H9 (cell line): ENCODE data around the gene ZCCHC17. TPM values are rescaled to one million over a fixed set of nuclear protein-coding genes. Genes with fewer than 3 reads are reported as not detected.

Experiments
- DNase-seq: peaks from one replicate; pipeline ENCODE4 v3.0.0-alpha.2; 2017
- H2AFZ ChIP-seq: one replicate; pipeline ENCODE4 v1.6.1; 2013; ENCODE audit warnings: mild to moderate bottlenecking, low read length, control low read depth, moderate library complexity
- H2AK5ac ChIP-seq: 2 replicates; pipeline ENCODE4 v1.6.1; 2013; ENCODE audit warnings: low read length, control low read depth, mixed read lengths; ENCODE audit not compliant: insufficient read length
- H2BK120ac ChIP-seq: one replicate; pipeline ENCODE4 v1.6.1; 2013; ENCODE audit warnings: low read depth, mild to moderate bottlenecking, low read length, control low read depth, inconsistent platforms; ENCODE audit not compliant: poor library complexity, severe bottlenecking
- H2BK12ac ChIP-seq: 2 replicates; pipeline ENCODE4 v1.6.1; 2013; ENCODE audit warnings: low read length, control low read depth, mixed read lengths, low read depth; ENCODE audit not compliant: insufficient read length
- H2BK15ac ChIP-seq: 2 replicates; pipeline ENCODE4 v1.6.1; 2013; ENCODE audit warnings: low read depth, low read length, control low read depth
- H2BK20ac ChIP-seq: one replicate; pipeline ENCODE4 v1.6.1; 2013; ENCODE audit warnings: low read depth, mild to moderate bottlenecking, low read length, control low read depth, inconsistent platforms; ENCODE audit not compliant: poor library complexity, severe bottlenecking
- H2BK5ac ChIP-seq: 2 replicates; pipeline ENCODE4 v1.6.1; 2013; ENCODE audit warnings: low read length, control low read depth, mixed read lengths; ENCODE audit not compliant: insufficient read length
- H3K14ac ChIP-seq: 2 replicates; pipeline ENCODE4 v1.6.1; 2013; ENCODE audit warnings: low read length, control low read depth; ENCODE audit not compliant: insufficient read depth
- H3K18ac ChIP-seq: 2 replicates; pipeline ENCODE4 v1.6.1; 2013; ENCODE audit warnings: low read depth, mild to moderate bottlenecking, mixed read lengths, low read length, control low read depth; ENCODE audit not compliant: insufficient read length
- H3K23ac ChIP-seq: 2 replicates; pipeline ENCODE4 v1.6.1; 2013; ENCODE audit warnings: low read length, control low read depth, mixed read lengths, low read depth; ENCODE audit not compliant: insufficient read length
- H3K23me2 ChIP-seq: 2 replicates; pipeline ENCODE4 v1.6.1; 2013; ENCODE audit warnings: low read depth, mild to moderate bottlenecking, mixed read lengths, low read length, control low read depth; ENCODE audit not compliant: insufficient read length, poor library complexity, severe bottlenecking
- H3K27ac ChIP-seq: 2 replicates; pipeline ENCODE4 v1.5.1; 2013; ENCODE audit warnings: low read length, control low read depth, mixed read lengths, low read depth; ENCODE audit not compliant: insufficient read length
- H3K27me3 ChIP-seq: 2 replicates; pipeline ENCODE4 v1.6.1; 2013; ENCODE audit warnings: low read length, control low read depth, inconsistent platforms; ENCODE audit not compliant: insufficient read depth
- H3K4ac ChIP-seq: 2 replicates; pipeline ENCODE4 v1.6.1; 2013; ENCODE audit warnings: low read depth, mild to moderate bottlenecking, control low read depth, inconsistent platforms, low read length, moderate library complexity
- H3K4me1 ChIP-seq: 2 replicates; pipeline ENCODE4 v1.6.1; 2013; ENCODE audit warnings: low read length, control low read depth, inconsistent platforms; ENCODE audit not compliant: insufficient read depth
- H3K4me2 ChIP-seq: 2 replicates; pipeline ENCODE4 v1.6.1; 2013; ENCODE audit warnings: low read length, control low read depth, mixed read lengths; ENCODE audit not compliant: insufficient read length, insufficient read depth
- H3K56ac ChIP-seq: 2 replicates; pipeline ENCODE4 v1.6.1; 2013; ENCODE audit warnings: low read depth, mild to moderate bottlenecking, mixed read lengths, low read length, control low read depth; ENCODE audit not compliant: insufficient read length
- H3K79me1 ChIP-seq: 2 replicates; pipeline ENCODE4 v1.6.1; 2013; ENCODE audit warnings: low read depth, mild to moderate bottlenecking, moderate library complexity, low read length, control low read depth, inconsistent platforms; ENCODE audit not compliant: insufficient read depth, poor library complexity, severe bottlenecking
- H3K79me2 ChIP-seq: 2 replicates; pipeline ENCODE4 v1.6.1; 2013; ENCODE audit warnings: low read length, control low read depth, inconsistent platforms; ENCODE audit not compliant: insufficient read depth
- H3K9ac ChIP-seq: 2 replicates; pipeline ENCODE4 v1.6.1; 2013; ENCODE audit warnings: low read length, control low read depth, mixed read lengths; ENCODE audit not compliant: insufficient read length; ENCODE audit errors: extremely low read depth
- H3K9me3 ChIP-seq: one replicate; pipeline ENCODE4 v1.6.1; 2013; ENCODE audit warnings: low read depth, low read length, inconsistent platforms; ENCODE audit not compliant: control insufficient read depth
- H3T11ph ChIP-seq: one replicate; pipeline ENCODE4 v1.6.1; 2013; ENCODE audit warnings: mild to moderate bottlenecking, low read length, control low read depth, inconsistent platforms
- H4K20me1 ChIP-seq: one replicate; pipeline ENCODE4 v1.6.1; 2013; ENCODE audit not compliant: control insufficient read depth, insufficient read length, insufficient read depth
- H4K5ac ChIP-seq: 2 replicates; pipeline ENCODE4 v1.6.1; 2013; ENCODE audit warnings: low read depth, mild to moderate bottlenecking, mixed read lengths, low read length, control low read depth; ENCODE audit not compliant: insufficient read length
- H4K8ac ChIP-seq: replicated peaks from 2 replicates; pipeline ENCODE4 v1.6.1; 2013; ENCODE audit warnings: low read length, control low read depth, mixed read lengths, low read depth; ENCODE audit not compliant: insufficient read length
- H4K91ac ChIP-seq: 2 replicates; pipeline ENCODE4 v1.6.1; 2013; ENCODE audit warnings: low read depth, mild to moderate bottlenecking, moderate library complexity, mixed read lengths, low read length, control low read depth; ENCODE audit not compliant: insufficient read length
- H3K27ac Mint-ChIP-seq, 3 experiments: 2 replicates in 2 of 3; 3 replicates in 1 of 3; pipeline ENCODE4 v1.8.0; 2020 to 2021; ENCODE audit warnings: mixed read lengths in 3 of 3, mild to moderate bottlenecking in 1 of 3, moderate library complexity in 1 of 3
- H3K27me3 Mint-ChIP-seq: 2 replicates; pipeline ENCODE4 v1.8.0; 2021; ENCODE audit warnings: low read depth, mild to moderate bottlenecking, moderate library complexity, mixed read lengths
- H3K36me3 Mint-ChIP-seq, 3 experiments: 2 replicates in 2 of 3; 3 replicates in 1 of 3; pipeline ENCODE4 v1.8.0; 2020 to 2021; ENCODE audit warnings: low read depth in 3 of 3, mixed read lengths in 3 of 3; ENCODE audit not compliant: insufficient read depth in 1 of 3
- H3K4me1 Mint-ChIP-seq, 2 experiments: 2 replicates each; pipeline ENCODE4 v1.8.0; 2020; ENCODE audit warnings: mixed read lengths in 2 of 2
- H3K4me3 Mint-ChIP-seq, 2 experiments: 2 replicates in 1 of 2; 3 replicates in 1 of 2; pipeline ENCODE4 v1.8.0; 2020 to 2021; ENCODE audit warnings: mild to moderate bottlenecking in 2 of 2, mixed read lengths in 2 of 2, moderate library complexity in 1 of 2
- H3K9me3 Mint-ChIP-seq, 2 experiments: 2 replicates in 1 of 2; 3 replicates in 1 of 2; pipeline ENCODE4 v1.8.0; 2020; ENCODE audit warnings: mild to moderate bottlenecking in 2 of 2, mixed read lengths in 2 of 2, moderate library complexity in 1 of 2
- WGBS: extraction: QIAGEN DNeasy Blood & Tissue Kit; methylation state at CpG from one replicate; pipeline ENCODE4 v1.1.7; 2013; ENCODE audit warnings: missing lambda C conversion rate, low lambda C conversion rate, mixed read lengths; ENCODE audit not compliant: insufficient read length; ENCODE audit errors: extremely low coverage; 5-methylcytosine and 5-hydroxymethylcytosine counted together
- total RNA-seq: library from RNA; stranded (reverse); gene quantifications from 2 replicates; pipeline ENCODE4 v1.2.1, GENCODE V29; 2021
- TF ChIP-seq, protein P1 (sequence below): fragments of 200-600 bp; sonication (generic); conservative IDR thresholded peaks from 3 replicates; pipeline ENCODE4 v1.8.0; 2021; ENCODE audit warnings: antibody characterized with exemption, mild to moderate bottlenecking

ZCCHC17 gene
- total RNA-seq, 1 experiment from 2014 or later = 50.4 TPM

DNA sequence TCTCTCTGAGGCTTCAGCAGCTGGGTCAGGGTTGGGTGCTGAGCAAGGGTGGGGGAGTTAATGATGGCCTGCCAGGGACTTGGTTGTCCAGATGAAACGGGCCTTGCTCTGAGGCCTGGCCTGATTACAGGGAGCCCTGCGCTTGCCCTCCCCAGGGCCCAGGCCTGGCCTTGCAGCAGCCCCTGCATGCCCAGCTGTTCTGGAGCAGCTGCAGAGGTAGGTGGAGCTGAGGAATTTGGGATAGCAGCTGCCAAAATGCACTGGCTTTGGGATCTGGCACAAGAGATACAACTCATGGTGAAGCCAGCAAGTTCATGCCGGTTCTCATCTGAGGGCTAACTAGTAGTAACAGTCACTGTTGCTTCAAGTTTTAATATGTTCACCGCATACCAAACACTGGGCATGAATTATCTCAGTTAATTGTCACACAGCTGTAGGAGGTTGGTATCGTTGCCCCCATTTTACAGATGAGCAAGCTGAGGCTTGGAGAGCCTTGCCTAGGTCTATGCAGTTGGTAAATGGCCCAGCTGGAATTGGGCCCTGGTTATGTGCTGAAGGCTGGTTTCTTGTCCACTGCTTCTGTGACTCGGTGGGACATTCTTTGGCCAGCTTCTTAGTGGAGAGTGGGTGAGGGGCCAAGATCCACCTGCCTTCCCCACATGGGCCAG lies 108.9 kb downstream of the ZCCHC17 start:
- Histone ChIP-seq H3K27ac (no peak overlapping the region), H3K4ac (no peak overlapping the region)
- peaks cover 3 to 6% of the 10 kb centered on the region in 2 experiments; a peak in 1 of 4 replicates for H3K4me1 Mint-ChIP-seq

More for the DNA sequence above, 108.9 kb downstream of the ZCCHC17 start:
- H2BK120ac ChIP-seq = no peak overlapping the region
- no peaks in the 10 kb centered on the region for H3K36me3 Mint-ChIP-seq
- H3K9me3 Mint-ChIP-seq = no peaks in the 10 kb centered on the region
- no peak overlapping the region for H3K9ac ChIP-seq
- H3K14ac ChIP-seq = no peak overlapping the region
- no peak overlapping the region for H2BK12ac ChIP-seq
- no peaks in the 10 kb centered on the region for H3K27me3 ChIP-seq
- no peak overlapping the region for H4K5ac ChIP-seq
- no peaks in the 10 kb centered on the region for H4K20me1 ChIP-seq
- no peak overlapping the region for H3K4me2 ChIP-seq
- H3K27me3 Mint-ChIP-seq = peaks cover 4% of the 10 kb centered on the region; the same call in 1 of the 2 replicates
- H3K23ac ChIP-seq = no peak overlapping the region
- H3K79me1 ChIP-seq = no peaks in the 10 kb centered on the region
- no peak overlapping the region for H3K27ac Mint-ChIP-seq
- no peak overlapping the region for H2AFZ ChIP-seq
- H2BK15ac ChIP-seq = no peak overlapping the region
- H3T11ph ChIP-seq = no peak overlapping the region
- no peak overlapping the region for H3K4me3 Mint-ChIP-seq
- H2BK20ac ChIP-seq = no peak overlapping the region
- no CpG with 5 or more reads among the region's 6 CpGs for WGBS
- H4K91ac ChIP-seq = no peak overlapping the region
- no peaks in the 10 kb centered on the region for H3K4me1 ChIP-seq
- no peak overlapping the region for H3K18ac ChIP-seq
- no peaks in the 10 kb centered on the region for H3K9me3 ChIP-seq
- no peak overlapping the region for H2AK5ac ChIP-seq
- no peaks in the 10 kb centered on the region for H3K23me2 ChIP-seq
- TF ChIP-seq, protein P1, sequence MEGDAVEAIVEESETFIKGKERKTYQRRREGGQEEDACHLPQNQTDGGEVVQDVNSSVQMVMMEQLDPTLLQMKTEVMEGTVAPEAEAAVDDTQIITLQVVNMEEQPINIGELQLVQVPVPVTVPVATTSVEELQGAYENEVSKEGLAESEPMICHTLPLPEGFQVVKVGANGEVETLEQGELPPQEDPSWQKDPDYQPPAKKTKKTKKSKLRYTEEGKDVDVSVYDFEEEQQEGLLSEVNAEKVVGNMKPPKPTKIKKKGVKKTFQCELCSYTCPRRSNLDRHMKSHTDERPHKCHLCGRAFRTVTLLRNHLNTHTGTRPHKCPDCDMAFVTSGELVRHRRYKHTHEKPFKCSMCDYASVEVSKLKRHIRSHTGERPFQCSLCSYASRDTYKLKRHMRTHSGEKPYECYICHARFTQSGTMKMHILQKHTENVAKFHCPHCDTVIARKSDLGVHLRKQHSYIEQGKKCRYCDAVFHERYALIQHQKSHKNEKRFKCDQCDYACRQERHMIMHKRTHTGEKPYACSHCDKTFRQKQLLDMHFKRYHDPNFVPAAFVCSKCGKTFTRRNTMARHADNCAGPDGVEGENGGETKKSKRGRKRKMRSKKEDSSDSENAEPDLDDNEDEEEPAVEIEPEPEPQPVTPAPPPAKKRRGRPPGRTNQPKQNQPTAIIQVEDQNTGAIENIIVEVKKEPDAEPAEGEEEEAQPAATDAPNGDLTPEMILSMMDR = no peak
- H4K8ac ChIP-seq = no peak overlapping the region
- DNase-seq = no peak
- no peak overlapping the region for H3K56ac ChIP-seq
- no peaks in the 10 kb centered on the region for H3K79me2 ChIP-seq
- H2BK5ac ChIP-seq = no peak overlapping the region
